B cell (primary cell): ENCODE measurements around the gene MAGI2. TPM values are rescaled to one million over a fixed set of nuclear protein-coding genes. Genes with fewer than 3 reads are reported as not detected.

Experiments used
- ATAC-seq: fragments of 200-7000 bp; cut with Tn5 transposase; one replicate; pipeline ENCODE4 v1.10.0; 2021; ENCODE audit warnings: low read depth, mild to moderate bottlenecking, moderate number of reproducible peaks, moderate library complexity
- CTCF ChIA-PET: fragments of 350-600 bp; sonication (Branson Sonifier 250); formaldehyde crosslinking; loops from one replicate; lab custom pipeline; 2021; ENCODE audit warnings: antibody characterized with exemption, inconsistent platforms; lab: Charles Lee
- POLR2A ChIA-PET: fragments of 350-600 bp; sonication (Branson Sonifier 250); formaldehyde crosslinking; loops from one replicate; lab custom pipeline; 2021; ENCODE audit warnings: antibody characterized with exemption; lab: Charles Lee
- DNase-seq: peaks from one replicate; pipeline ENCODE4 v3.0.0; 2013
- H2AFZ ChIP-seq: 2 replicates; pipeline ENCODE4 v1.6.1; 2012; ENCODE audit warnings: mild to moderate bottlenecking, low read depth, low read length; ENCODE audit not compliant: insufficient read depth, poor library complexity, severe bottlenecking
- H3K27ac ChIP-seq, 2 donors: 1 replicate in 1 of 2; 2 replicates in 1 of 2; pipeline ENCODE4 v1.5.1; 2012 to 2013; ENCODE audit warnings: low read length in 2 of 2, mild to moderate bottlenecking in 2 of 2, moderate library complexity in 1 of 2
- H3K27me3 ChIP-seq, 4 experiments: fragments of 200-600 bp in 1 of 4; sonication (generic) in 1 of 4; replicated peaks in 1 of 4; 1 replicate in 2 of 4; 2 replicates in 2 of 4; pipeline versions ENCODE4 v1.6.1 to v1.7.0; 2013 to 2016; ENCODE audit warnings: low read length in 3 of 4, mild to moderate bottlenecking in 2 of 4, mixed read lengths in 1 of 4, moderate library complexity in 1 of 4; ENCODE audit not compliant: insufficient read depth in 4 of 4, control insufficient read depth in 3 of 4; ENCODE audit errors: control extremely low read depth in 1 of 4
- H3K36me3 ChIP-seq, 2 experiments: replicated peaks in 1 of 2; 1 replicate in 1 of 2; 2 replicates in 1 of 2; pipeline versions ENCODE4 v1.6.1 to v1.7.1; 2013; ENCODE audit warnings: low read length in 1 of 2; ENCODE audit not compliant: insufficient read depth in 2 of 2, control insufficient read depth in 1 of 2; ENCODE audit errors: control extremely low read depth in 1 of 2, extremely low read depth in 1 of 2
- H3K4me1 ChIP-seq, 2 donors: fragments of 200-600 bp in 1 of 2; sonication (generic) in 1 of 2; 1 replicate in 1 of 2; 2 replicates in 1 of 2; pipeline versions ENCODE4 v1.5.1 to v1.6.1; 2013 to 2017; ENCODE audit warnings: low read length in 2 of 2; ENCODE audit not compliant: control insufficient read depth in 2 of 2, insufficient read depth in 2 of 2
- H3K4me2 ChIP-seq: replicated peaks from 2 replicates; pipeline ENCODE3; 2012; ENCODE audit warnings: mild to moderate bottlenecking, low read depth, low read length; ENCODE audit not compliant: poor library complexity, severe bottlenecking
- H3K4me3 ChIP-seq, 5 experiments: fragments of 200-600 bp in 1 of 5; sonication (generic) in 1 of 5; 1 replicate in 3 of 5; 2 replicates in 2 of 5; pipeline versions ENCODE4 v1.5.1 to v1.7.0; 2011 to 2016; ENCODE audit warnings: low read length in 4 of 5, mild to moderate bottlenecking in 4 of 5, low read depth in 2 of 5, control low read depth in 1 of 5, moderate library complexity in 1 of 5; ENCODE audit not compliant: insufficient read depth in 1 of 5; ENCODE audit errors: control extremely low read depth in 1 of 5, extremely low read depth in 1 of 5
- H3K79me2 ChIP-seq: fragments of 200-600 bp; sonication (generic); one replicate; pipeline ENCODE4 v1.6.0; 2016; ENCODE audit warnings: low read length; ENCODE audit not compliant: control insufficient read depth, insufficient read depth
- H3K9ac ChIP-seq: fragments of 200-600 bp; sonication (generic); 2 replicates; pipeline ENCODE4 v1.6.1; 2017; ENCODE audit warnings: mild to moderate bottlenecking, low read length, moderate library complexity
- H3K9me3 ChIP-seq, 3 donors: one replicate each; pipeline versions ENCODE4 v1.6.1 to v1.7.1; 2013; ENCODE audit warnings: low read length in 2 of 3; ENCODE audit not compliant: control insufficient read depth in 2 of 3, insufficient read depth in 1 of 3; ENCODE audit errors: control extremely low read depth in 1 of 3
- H4K20me1 ChIP-seq: 2 replicates; pipeline ENCODE4 v1.6.0; 2012; ENCODE audit warnings: mild to moderate bottlenecking, low read length; ENCODE audit not compliant: insufficient read depth, control insufficient read depth, poor library complexity, severe bottlenecking
- H3K27ac Mint-ChIP-seq: one replicate; pipeline ENCODE4 v1.8.0; 2021; ENCODE audit warnings: mixed read lengths
- H3K27me3 Mint-ChIP-seq: one replicate; pipeline ENCODE4 v1.8.0; 2021; ENCODE audit warnings: mixed read lengths
- H3K4me1 Mint-ChIP-seq: one replicate; pipeline ENCODE4 v1.8.0; 2021; ENCODE audit warnings: mixed read lengths
- H3K4me3 Mint-ChIP-seq: one replicate; pipeline ENCODE4 v1.8.0; 2021; ENCODE audit warnings: mixed read lengths
- H3K9me3 Mint-ChIP-seq: one replicate; pipeline ENCODE4 v1.8.0; 2022; ENCODE audit warnings: mixed read lengths; ENCODE audit not compliant: insufficient read depth
- EZH2 ChIP-seq: IDR thresholded peaks from 2 replicates; pipeline ENCODE4 v1.6.1; 2012; ENCODE audit warnings: borderline replicate concordance, low read depth, mild to moderate bottlenecking, moderate library complexity, low read length; ENCODE audit not compliant: insufficient read depth, poor library complexity, severe bottlenecking
- WGBS: methylation state at CpG from one replicate; pipeline ENCODE4 v1.1.5; 2013; ENCODE audit warnings: missing lambda C conversion rate; ENCODE audit not compliant: insufficient coverage; 5-methylcytosine and 5-hydroxymethylcytosine counted together
- intact Hi-C: fragments of 100-400 bp; cut with micrococcal nuclease; formaldehyde crosslinking; loops from one replicate; pipeline ENCODE4 v1.10.0; 2022
- polyA plus RNA-seq: library from polyadenylated mRNA; depleted of rRNA; stranded (reverse); fragments of >200 nt; gene quantifications from 2 replicates; pipeline ENCODE4 v1.2.3, GENCODE V29; 2012
- total RNA-seq, 2 donors: library from RNA; stranded (reverse); fragments of 120-200 nt in 1 of 2; gene quantifications; 1 replicate in 1 of 2; 2 replicates in 1 of 2; pipeline versions ENCODE4 v1.2.3 to v1.2.4, GENCODE V29; 2013 to 2022
- TF ChIP-seq, protein P1 (sequence below): fragments of 200-600 bp; IDR thresholded peaks from one replicate; pipeline ENCODE4 v1.8.0; 2022; ENCODE audit warnings: antibody characterized with exemption, mild to moderate bottlenecking

Gene MAGI2
- total and polyA plus RNA-seq, 2 donors (not counting 1 experiment from before 2014, with no cell fraction given), result 0.16 to 0.64 TPM

DNA sequence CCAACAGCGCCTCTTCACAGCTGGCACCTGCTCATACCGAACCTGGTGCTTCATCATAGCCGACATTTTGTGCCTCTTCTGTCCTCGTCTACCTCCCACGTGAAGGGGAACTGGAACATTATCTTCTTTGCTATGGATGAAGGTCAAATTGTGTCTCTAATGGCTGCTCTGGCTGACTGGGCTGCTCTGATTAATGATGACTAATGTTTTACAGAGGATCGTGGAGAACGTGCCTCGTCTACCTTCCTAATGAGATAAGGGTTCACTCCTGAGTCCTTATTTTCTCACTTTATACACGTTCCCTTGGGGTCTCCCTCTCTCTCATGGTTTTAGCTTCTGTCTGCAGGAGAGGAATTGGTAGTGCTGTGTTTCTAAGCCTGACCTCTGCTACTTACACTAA lies 1234.6 kb downstream of the MAGI2 start:
- H3K4me1 ChIP-seq, result no peaks in the 10 kb centered on the region
- no peaks in the 10 kb centered on the region for H3K9me3 ChIP-seq
- ChIA-PET CTCF (no interaction called here), POLR2A (no interaction called here)
- no peak overlapping the region for H3K27ac ChIP-seq
- ATAC-seq (no peak), DNase-seq (no peak)
- Mint-ChIP-seq H3K4me1 (no peaks in the 10 kb centered on the region), H3K27me3 (peaks cover 13% of the 10 kb centered on the region), H3K4me3 (no peak overlapping the region), H3K9me3 (no peaks in the 10 kb centered on the region), H3K27ac (no peak overlapping the region)
- intact Hi-C loops, result no loop called here
- H3K4me2 ChIP-seq, result no peak overlapping the region
- no peaks in the 10 kb centered on the region for H4K20me1 ChIP-seq
- no peak overlapping the region for H2AFZ ChIP-seq
- H3K79me2 ChIP-seq, result no peaks in the 10 kb centered on the region
- H3K9ac ChIP-seq, result no peak overlapping the region
- H3K27me3 ChIP-seq, result peaks cover 0 to 2% (median 0%) of the 10 kb centered on the region in 4 experiments
- no peak overlapping the region for H3K4me3 ChIP-seq
- no peak for TF ChIP-seq EZH2
- TF ChIP-seq, protein P1, sequence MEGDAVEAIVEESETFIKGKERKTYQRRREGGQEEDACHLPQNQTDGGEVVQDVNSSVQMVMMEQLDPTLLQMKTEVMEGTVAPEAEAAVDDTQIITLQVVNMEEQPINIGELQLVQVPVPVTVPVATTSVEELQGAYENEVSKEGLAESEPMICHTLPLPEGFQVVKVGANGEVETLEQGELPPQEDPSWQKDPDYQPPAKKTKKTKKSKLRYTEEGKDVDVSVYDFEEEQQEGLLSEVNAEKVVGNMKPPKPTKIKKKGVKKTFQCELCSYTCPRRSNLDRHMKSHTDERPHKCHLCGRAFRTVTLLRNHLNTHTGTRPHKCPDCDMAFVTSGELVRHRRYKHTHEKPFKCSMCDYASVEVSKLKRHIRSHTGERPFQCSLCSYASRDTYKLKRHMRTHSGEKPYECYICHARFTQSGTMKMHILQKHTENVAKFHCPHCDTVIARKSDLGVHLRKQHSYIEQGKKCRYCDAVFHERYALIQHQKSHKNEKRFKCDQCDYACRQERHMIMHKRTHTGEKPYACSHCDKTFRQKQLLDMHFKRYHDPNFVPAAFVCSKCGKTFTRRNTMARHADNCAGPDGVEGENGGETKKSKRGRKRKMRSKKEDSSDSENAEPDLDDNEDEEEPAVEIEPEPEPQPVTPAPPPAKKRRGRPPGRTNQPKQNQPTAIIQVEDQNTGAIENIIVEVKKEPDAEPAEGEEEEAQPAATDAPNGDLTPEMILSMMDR, result no peak
- WGBS, result 76% methylated on average over 5 of the region's 9 CpGs
- H3K36me3 ChIP-seq, result no peaks in the 10 kb centered on the region

GRCh38 chr7:78218051-78218450 lies 1235.4 kb downstream of the MAGI2 start:
- H3K9ac ChIP-seq, result no peak overlapping the region
- H3K4me1 Mint-ChIP-seq, result no peaks in the 10 kb centered on the region
- TF ChIP-seq, protein P1, result no peak
- TF ChIP-seq EZH2, result no peak
- no peak overlapping the region for H3K4me2 ChIP-seq
- H2AFZ ChIP-seq, result no peak overlapping the region
- no CpG with 5 or more reads among the region's 1 CpG for whole genome bisulfite sequencing
- H3K4me3 Mint-ChIP-seq, result no peak overlapping the region
- no peak overlapping the region for H3K27ac ChIP-seq
- H3K9me3 ChIP-seq, result no peaks in the 10 kb centered on the region
- no peaks in the 10 kb centered on the region for H3K79me2 ChIP-seq
- H4K20me1 ChIP-seq, result no peaks in the 10 kb centered on the region
- no peak overlapping the region for H3K4me3 ChIP-seq
- DNase-seq (no peak), ATAC-seq (no peak)
- H3K27ac Mint-ChIP-seq, result no peak overlapping the region
- ChIA-PET POLR2A (no interaction called here), CTCF (no interaction called here)
- H3K4me1 ChIP-seq, result no peaks in the 10 kb centered on the region
- no peaks in the 10 kb centered on the region for H3K36me3 ChIP-seq
- intact Hi-C loops, result no loop called here
- peaks cover 13% of the 10 kb centered on the region for H3K27me3 Mint-ChIP-seq
- H3K27me3 ChIP-seq, result peaks cover 0 to 2% (median 0%) of the 10 kb centered on the region in 4 experiments
- H3K9me3 Mint-ChIP-seq, result no peaks in the 10 kb centered on the region
